NT2/D1 (cell line): Measurements from ENCODE around the gene TAAR9.

ENCODE experiments used
- YY1 ChIP-seq: IDR thresholded peaks from 2 replicates; pipeline ENCODE4 v1.6.1; 2011; ENCODE audit not compliant: insufficient read length, insufficient read depth
- ZNF274 ChIP-seq: IDR thresholded peaks from 2 replicates; pipeline ENCODE4 v1.6.1; 2011; ENCODE audit warnings: mild to moderate bottlenecking, low read depth, low read length

DNA sequence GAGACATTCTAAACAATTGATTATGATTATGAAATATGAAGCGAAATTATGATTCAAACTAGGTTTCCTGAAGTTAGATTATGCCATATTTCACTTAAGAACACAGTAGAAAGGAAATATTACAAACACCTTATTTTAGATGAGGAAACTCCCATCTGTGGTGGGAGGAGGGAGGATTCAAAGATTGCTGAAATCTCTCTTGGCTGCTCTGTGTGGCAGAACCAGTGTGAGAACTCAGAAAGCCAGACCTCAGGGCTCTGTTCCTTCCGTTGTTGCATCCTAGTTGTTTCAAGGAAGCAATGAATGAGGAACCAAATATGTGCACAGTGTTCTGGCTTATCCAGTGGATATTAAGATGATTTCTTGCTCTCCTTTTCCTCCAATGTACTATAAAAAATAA, 49.3 kb downstream of the TAAR9 start:
- TF ChIP-seq YY1 (no peak), ZNF274 (no peak)
